CD4-positive, alpha-beta T cell treated with Interleukin-21 for 1 hour (primary cell): Measurements from ENCODE around the gene FAM228B.
"Not testable (repeated sequence)": the region's sequence is repeated elsewhere in the genome, so short reads cannot be mapped to it uniquely, and the experiment has no call there.

Experiments
- DNase-seq: peaks from one replicate; pipeline ENCODE4 v3.0.0-alpha.2; 2020

FAM228B gene

GRCh38 chr2:24123195-24123921 is at the start of gene FAM228B, which contains the start of gene PFN4:
Gene FAM228B, plus strand, starts transcription at chr2:24123469. Its CDS starts 893 bp downstream, at chr2:24124362.
Gene PFN4, minus strand, starts transcription at chr2:24123334. Its CDS starts 799 bp downstream, at chr2:24122535.
- peak; percentile 62 for DNase-seq

DNA sequence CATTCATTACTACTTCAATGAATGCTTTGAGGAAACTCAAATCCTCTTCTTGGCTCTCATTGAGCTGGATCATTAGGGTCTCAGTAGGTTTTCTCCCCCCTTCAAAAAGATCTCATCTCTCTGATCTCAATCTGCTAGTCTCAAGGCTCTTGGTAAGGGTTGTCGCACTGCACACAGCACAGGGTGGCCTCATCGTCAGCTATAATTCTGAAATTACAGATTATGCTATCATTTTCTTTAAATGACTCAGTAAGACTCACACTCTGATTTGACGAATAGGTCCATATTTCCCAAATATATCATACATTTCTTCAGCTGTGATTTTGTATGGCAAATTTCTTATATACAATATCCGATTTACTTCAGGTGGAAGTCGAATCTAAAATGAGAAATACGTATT is 49.5 kb upstream of the FAM228B start:
- DNase-seq, result no peak

DNA sequence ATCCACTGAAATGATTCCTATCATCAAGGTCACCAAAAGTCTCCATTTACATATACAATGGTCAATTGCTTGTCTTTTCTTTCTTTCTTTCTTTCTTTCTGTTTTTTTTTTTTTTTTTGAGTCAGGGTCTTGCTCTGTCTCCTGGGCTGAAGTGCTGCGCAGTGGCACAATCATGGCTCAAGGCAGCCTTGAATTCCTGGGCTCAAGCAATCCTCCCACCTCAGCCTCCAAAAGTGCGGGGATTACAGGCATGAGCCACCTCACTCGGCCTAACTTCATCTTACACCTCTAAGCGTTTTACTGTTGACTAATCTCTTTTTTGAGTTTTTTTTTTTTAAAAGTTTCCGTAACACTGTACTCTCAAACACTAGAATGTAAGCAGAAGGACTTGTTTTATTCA is 48.0 kb upstream of the FAM228B start:
- no peak for DNase-seq

DNA sequence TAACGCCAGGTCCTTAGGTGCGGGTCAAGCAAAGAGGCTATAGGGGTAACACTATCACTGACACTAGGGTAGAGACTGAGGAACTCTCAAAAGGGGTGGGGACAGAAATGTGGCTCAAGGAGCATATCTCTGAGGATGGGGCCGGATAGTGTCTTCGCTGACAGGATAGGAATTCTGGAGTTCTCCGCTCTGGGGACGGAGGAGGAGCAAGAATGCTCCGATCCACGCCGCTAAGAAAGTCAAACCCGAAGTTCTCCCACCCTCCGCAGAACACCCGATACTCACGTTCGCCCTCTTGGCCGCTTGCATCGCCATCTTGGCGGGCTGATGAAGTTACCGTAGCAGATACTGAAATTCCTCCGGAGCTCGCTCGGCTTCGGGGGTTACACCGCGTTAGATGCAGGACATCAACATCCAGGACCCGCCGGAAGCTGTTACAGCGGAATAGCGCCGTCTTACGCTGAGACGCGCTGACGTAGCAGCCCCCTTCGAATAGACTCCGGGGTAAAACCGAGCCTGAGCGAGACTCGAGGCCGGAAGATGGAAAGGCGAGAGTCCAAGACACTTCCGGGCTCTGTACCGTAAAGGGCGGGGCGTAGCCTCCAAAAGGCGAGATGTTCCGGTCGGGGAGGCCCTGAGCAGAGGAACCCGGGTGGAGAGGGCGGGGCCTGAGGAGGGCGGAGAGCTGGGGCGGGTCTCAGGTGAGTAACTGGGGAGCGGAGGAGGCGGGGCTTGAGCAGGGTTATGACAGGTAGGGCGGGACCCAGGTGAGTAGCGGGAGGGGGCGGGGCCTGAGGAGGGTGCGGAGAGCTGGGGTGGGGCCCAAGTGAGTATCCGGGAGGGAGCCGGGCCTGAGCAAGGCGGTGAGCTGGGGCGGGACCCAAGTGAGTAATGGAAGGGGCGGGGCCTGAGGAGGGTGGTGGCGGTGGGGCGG is 47.1 kb upstream of the FAM228B start, which contains the start of gene SF3B6:
Gene SF3B6, minus strand, starts transcription at position 412 of the 934 bp plus-strand sequence. Its CDS starts 97 bp downstream, at position 315.
- DNase-seq, result peak; percentile 100

- no peak for DNase-seq
Observed at GRCh38 chr2:24076849-24077534, 46.3 kb upstream of the FAM228B start.

DNA sequence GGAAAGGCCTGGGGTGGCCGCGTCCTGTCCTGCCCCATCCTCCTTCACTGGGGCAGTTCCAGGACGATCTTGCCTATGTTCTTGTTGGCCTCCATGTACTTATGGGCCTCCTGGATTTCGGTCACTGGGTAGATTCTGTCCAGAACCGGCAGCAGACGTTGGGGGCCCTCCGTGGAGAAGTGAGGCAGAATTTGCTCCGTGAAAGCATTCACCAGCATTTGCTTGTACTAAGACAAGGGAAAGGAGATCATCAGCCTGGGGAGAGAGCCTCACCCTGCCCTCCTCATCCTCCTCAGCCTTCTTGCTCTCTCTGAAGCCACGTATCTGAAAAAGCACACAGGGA is 45.8 kb upstream of the FAM228B start:
- no peak for DNase-seq

GRCh38 chr2:24077879-24078278 is 45.4 kb upstream of the FAM228B start:
- DNase-seq, result no peak

DNA sequence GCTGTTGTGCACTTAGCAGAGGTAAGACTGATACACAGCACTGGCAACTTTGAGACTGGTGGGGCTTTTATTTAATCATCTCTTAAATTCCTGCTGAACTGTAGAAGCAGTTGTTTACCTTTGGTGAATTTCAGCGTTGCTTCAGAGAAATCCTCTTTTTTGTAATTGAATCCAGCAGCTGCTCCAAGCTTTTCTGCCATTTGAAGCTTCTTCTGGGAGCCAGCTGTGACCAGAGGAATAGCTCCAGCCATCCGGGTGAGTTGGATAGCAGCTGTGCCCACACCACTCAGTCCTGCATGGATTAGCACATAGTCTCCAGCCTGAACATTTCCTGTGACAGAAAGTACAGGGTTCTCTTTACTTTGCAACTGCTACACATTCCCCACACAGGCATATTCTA is 42.6 kb upstream of the FAM228B start:
- no peak for DNase-seq

DNA sequence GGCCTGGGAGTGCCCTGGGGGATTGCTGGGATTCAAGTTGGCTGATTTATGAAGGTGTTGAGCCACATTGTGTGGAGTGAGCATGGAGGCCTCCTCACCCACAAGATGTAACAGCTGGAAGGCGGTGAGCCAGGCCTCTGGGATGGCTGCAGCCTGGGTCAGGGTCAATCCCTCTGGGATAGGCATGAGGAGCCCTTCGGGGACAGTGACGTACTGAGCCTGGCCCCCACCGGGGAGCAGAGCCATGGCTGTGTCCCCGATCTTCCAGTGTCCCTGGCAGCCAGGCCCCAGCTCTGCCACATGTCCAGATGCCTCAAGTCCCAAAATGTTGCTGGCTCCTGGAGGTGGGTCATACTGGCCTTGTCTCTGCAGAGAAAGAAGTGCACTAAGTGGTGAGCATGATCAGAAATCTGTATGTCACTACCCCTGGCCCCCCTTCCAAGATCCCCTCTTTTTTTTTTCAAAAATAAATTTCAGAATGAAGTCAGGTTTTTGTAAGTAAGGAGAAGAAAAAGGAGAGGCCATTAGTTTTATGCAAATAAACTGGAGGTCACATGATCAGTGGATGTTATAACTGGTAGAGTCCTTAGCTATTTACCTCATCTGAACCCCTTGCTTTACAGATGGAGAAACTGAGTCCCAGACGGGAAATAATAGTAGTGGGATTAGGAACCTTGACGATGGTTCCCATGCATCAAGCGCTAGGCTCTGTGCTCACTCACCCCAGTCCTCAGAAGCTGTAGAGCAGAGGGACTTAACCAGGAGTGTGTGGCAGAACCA is 40.3 kb upstream of the FAM228B start:
- no peak for DNase-seq

GRCh38 chr2:24083567-24084385 is 39.5 kb upstream of the FAM228B start:
- peak; percentile 57 for DNase-seq

GRCh38 chr2:24084386-24085199 is 38.7 kb upstream of the FAM228B start, which contains the start of gene TP53I3:
Gene TP53I3, minus strand, starts transcription at chr2:24084834. Its CDS starts 508 bp downstream, at chr2:24084326.
- peak; percentile 77 for DNase-seq

DNA sequence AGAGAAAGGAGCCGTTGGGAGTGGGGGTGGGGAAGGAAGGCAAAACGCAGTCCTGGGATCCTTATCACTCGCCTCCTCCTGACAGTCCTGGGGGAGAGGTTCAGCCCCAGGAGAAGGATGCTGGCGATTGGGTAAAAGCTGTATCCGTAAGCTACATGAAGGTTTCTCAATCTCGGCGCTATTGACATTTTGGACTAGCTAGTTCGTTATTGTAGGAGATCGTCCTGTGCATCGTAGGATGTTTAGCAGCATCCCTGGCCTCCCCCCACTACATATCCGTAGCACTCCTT is 38.1 kb upstream of the FAM228B start:
- no peak for DNase-seq

GRCh38 chr2:24086241-24086640 is 37.0 kb upstream of the FAM228B start:
- no peak for DNase-seq

DNA sequence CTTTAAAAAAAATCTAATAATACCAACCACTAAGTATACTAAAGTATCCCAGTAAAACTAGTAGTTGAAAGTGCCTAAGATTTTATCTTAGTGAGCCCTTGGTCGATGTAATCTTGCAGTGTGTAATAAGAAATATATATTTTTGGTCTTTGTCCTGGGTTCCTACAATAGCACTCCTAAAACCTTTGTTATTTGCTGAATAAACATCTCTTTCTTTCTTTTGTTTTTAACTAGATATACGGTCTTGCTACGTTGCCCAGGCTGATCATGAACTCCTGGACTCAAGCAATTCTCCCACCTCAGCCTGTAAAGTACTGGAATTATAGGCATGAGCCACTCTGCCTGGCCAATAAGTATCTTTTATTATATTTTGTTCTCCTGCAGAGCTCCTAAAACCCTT is 36.2 kb upstream of the FAM228B start:
- DNase-seq, result no peak

DNA sequence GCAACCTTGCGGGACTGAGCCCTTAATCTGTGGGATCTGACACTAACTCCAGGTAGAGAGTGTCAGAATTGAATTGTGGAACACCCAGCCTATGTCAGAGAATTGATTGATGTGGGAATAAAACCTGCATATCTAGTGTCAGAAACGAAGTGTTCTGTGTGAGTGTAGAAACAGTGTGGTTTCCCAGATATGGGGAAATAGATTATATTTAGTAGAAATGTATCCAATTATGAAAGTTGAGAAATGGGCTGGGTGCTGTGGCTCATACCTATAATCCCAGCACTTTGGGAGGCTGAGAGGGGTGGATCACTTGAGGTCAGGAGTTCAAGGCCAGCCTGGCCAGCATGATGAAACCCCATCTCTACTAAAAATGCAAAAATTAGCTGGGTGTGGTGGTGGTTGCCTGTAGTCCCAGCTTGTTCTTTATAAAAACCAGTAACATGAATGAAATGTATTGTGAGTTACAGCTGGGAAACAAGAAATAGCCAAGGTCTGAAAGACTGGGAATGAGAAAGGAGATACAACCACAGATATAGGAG is 34.4 kb upstream of the FAM228B start:
- DNase-seq, result no peak

DNA sequence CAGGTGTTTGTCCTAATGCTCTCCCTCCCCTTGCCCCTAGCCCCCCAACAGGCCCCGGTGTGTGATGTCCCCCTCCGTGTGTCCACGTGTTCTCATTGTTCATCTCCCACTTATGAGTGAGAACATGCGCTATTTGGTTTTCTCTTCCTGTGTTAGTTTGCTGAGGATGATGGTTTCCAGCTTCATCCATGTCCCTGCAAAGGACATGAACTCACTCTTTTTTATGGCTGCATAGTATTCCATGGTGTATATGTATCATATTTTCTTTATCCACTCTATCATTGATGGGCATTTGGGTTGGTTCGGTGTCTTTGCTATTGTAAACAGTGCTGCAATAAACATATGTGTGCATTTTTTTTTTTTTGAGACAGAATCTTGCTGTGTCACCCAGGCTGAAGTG is 30.0 kb upstream of the FAM228B start:
- not testable (repeated sequence) for DNase-seq

DNA sequence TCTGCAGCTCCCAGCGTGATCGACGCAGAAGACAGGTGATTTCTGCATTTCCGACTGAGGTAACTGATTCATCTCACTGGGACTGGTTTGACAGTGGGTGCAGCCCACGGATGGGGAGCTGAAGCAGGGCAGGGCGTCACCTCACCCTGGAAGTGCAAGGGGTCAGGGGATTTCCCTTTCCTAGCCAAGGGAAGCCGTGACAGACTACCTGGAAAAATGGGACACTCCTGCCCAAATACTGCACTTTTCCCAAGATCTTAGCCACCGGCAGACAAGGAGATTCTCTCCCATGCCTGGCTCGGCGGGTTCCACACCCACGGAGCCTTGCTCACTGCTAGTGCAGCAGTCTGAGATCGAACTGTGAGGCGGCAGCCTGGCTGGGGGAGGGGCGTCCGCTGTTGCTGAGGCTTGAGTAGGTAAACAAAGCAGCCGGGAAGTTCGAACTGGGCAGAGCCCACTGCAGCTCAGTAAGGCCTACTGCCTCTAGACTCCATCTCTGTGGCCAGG is 28.0 kb upstream of the FAM228B start:
- DNase-seq, result not testable (repeated sequence)

DNA sequence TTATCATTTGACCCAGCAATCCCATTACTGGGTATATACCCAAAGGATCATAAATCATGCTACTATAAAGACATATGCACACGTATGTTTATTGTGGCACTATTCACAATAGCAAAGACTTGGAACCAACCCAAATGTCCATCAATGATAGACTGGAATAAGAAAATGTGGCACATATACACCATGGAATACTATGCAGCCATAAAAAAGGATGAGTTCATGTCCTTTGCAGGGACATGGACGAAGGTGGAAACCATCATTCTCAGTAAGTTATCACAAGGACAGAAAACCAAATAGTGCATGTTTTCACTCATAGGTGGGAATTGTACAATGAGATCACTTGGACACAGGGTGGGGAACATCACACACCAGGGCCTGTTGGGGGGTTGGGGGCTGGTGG is 22.5 kb upstream of the FAM228B start:
- DNase-seq, result not testable (repeated sequence)

DNA sequence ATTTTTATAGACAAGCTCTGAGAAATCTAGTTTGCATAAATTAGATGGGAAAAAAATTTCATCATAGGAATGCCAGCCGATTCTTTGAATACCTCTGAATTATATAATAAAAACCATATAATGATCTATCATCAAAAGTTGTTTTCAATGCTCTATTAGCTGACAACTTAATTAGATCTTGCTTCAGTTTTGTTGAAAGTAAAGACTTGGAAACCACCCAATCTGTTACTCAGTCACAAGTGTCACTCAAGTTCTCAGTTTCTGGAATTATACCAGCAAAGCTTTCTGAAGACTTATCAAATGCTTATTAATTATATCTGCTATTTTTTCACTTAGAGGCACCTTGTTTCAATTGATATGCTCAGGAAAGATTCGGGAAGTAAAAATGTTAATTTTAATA is 21.3 kb upstream of the FAM228B start:
- no peak for DNase-seq

GRCh38 chr2:24102677-24103076 is 20.6 kb upstream of the FAM228B start:
- no peak for DNase-seq
